ENCODE data around the gene SKOR1. TPM values are rescaled to one million over a fixed set of nuclear protein-coding genes. Genes with fewer than 3 reads are reported as not detected.

SKOR1 gene
- total RNA-seq, 6 experiments from 2014 or later, result 0.05 to 0.21 (median 0.09) TPM; not detected in 1

DNA sequence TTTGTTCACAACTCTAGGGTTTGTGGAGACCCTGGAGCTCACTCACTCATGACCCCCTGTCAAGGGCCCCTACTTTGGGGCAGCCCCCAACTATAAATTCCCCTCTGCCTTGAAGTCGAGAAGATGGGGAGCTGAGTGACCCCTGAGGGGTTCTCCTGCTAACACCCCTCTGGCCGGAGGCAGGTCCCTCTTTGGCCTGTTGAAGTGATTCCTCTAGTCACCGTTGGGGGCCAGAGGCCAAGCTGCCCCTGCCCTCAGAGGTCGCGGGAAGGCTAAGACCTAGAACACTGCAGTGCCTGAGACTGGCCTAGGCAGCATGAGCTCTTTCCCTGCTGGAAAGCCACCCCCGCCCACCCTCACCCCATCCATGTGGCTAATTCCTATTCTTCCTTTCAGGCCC, 15.4 kb upstream of the SKOR1 start:
- Histone ChIP-seq H3K27me3 (no peaks in the 10 kb centered on the region), H3K4me3 (no peak overlapping the region), H3K9me3 (no peaks in the 10 kb centered on the region), H3K36me3 (no peaks in the 10 kb centered on the region), H3K4me1 (no peaks in the 10 kb centered on the region), H3K27ac (no peak overlapping the region)
- peak in 1 of 3 donors; percentile 29 for DNase-seq
- no peak for ATAC-seq
- no CpG with 5 or more reads among the region's 6 CpGs for WGBS (ENCODE audit: insufficient coverage, low coverage, low lambda C conversion rate, missing lambda C conversion rate)
- TF ChIP-seq, protein P1, sequence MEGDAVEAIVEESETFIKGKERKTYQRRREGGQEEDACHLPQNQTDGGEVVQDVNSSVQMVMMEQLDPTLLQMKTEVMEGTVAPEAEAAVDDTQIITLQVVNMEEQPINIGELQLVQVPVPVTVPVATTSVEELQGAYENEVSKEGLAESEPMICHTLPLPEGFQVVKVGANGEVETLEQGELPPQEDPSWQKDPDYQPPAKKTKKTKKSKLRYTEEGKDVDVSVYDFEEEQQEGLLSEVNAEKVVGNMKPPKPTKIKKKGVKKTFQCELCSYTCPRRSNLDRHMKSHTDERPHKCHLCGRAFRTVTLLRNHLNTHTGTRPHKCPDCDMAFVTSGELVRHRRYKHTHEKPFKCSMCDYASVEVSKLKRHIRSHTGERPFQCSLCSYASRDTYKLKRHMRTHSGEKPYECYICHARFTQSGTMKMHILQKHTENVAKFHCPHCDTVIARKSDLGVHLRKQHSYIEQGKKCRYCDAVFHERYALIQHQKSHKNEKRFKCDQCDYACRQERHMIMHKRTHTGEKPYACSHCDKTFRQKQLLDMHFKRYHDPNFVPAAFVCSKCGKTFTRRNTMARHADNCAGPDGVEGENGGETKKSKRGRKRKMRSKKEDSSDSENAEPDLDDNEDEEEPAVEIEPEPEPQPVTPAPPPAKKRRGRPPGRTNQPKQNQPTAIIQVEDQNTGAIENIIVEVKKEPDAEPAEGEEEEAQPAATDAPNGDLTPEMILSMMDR (IDR thresholded peaks at IDR 0.05), result no peak
- TF ChIP-seq POLR2A (IDR thresholded peaks at IDR 0.05), result no peak
- intact Hi-C loops (cut with DNase I), result no loop called here

DNA sequence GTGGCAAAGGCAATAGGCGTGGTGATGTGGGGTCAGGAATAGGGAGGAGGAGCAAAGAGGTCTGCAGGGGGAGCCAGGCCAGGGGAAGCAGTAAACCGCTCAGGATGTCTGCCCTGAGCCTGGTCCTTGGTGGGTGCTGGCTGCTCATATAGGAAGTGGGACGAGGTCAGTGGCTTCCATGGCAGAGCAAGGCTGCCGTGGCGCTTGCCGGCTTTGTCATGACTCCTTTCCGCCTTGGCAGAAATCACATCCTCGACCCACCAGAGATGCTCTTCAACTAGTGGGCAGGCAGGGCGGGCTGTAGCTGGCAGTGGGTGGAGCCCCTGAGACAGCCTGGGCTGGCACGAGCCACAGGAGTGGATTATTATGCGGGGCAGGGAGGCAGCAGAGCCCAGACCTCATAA, 13.1 kb upstream of the SKOR1 start:
- intact Hi-C loops (cut with DNase I), result no loop called here
- 89% methylated on average over 4 of the region's 11 CpGs for WGBS (ENCODE audit: insufficient coverage, low coverage, low lambda C conversion rate, missing lambda C conversion rate)
- no peaks in the 10 kb centered on the region for H3K36me3 ChIP-seq
- DNase-seq (peak in 1 of 3 donors; percentile 32), ATAC-seq (no peak)
- no peak for TF ChIP-seq POLR2A (IDR thresholded peaks at IDR 0.05)
- TF ChIP-seq, protein P1 (IDR thresholded peaks at IDR 0.05), result no peak
- no peaks in the 10 kb centered on the region for H3K9me3 ChIP-seq
- H3K4me1 ChIP-seq, result no peaks in the 10 kb centered on the region
- no peaks in the 10 kb centered on the region for H3K27me3 ChIP-seq
- no peak overlapping the region for H3K4me3 ChIP-seq
- H3K27ac ChIP-seq, result no peak overlapping the region

DNA sequence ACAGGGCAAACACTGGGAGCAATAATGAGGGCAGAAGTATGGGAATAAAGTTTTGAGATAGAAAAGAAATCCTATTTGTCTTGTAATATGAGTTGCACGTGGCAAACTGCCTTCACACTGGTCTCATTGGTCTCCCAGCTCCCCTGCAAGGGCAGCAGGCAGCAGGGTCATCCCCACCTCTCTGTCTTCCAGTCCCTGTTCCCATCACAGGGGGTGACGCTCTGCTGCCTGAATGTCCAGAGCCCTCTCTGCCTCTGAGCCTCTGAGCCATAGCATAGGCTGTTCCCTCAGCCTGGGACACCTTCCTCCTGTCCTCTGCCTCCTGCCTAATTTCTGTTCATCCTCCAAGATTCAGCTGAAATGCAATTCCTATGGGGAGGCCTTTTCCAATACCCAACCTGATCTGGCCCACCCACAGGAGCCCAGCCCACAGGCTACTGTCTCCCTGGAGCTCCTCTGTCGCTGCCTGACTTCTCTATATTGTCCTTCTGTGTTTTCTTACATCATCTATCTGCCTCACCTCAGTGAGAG, 12.1 kb upstream of the SKOR1 start:
- Histone ChIP-seq H3K4me3 (no peak overlapping the region), H3K27me3 (no peaks in the 10 kb centered on the region), H3K27ac (no peak overlapping the region), H3K9me3 (no peaks in the 10 kb centered on the region), H3K4me1 (no peaks in the 10 kb centered on the region), H3K36me3 (no peaks in the 10 kb centered on the region)
- intact Hi-C loops (cut with DNase I), result no loop called here
- no peak for TF ChIP-seq POLR2A (IDR thresholded peaks at IDR 0.05)
- TF ChIP-seq, protein P1 (IDR thresholded peaks at IDR 0.05), result no peak
- ATAC-seq, result peak in 1 of 4 donors; percentile 10
- peak in 1 of 3 donors; percentile 27 for DNase-seq
- 77% methylated on average over 3 of the region's 3 CpGs for WGBS (ENCODE audit: insufficient coverage, low coverage, low lambda C conversion rate, missing lambda C conversion rate)

DNA sequence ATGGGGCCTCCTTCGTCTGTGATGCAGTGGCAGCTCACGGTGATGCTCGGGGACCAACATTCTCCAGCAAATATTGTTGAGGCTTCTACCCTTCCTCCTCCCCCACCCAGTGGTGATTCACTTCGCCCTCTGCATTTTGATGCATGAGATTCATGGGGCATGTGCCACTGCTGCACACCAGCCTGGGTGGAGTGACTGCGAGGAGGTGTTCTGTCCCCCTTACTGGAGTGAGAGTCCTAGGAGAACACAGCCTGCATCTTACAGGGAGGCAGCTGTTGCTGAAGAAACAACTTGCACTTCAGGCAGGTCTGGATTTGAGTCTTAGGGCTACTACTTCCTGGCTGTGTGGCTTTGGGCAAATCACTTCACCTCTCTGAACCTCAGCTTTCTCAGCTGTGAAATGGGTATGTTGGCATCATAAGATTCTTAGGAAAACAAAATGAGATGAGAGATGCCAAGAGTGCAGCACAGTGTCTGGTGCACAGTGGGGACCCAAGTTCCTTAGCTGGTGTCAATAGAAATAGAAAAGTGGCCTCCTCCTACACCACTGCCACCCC, 10.2 kb upstream of the SKOR1 start:
- no peak for ATAC-seq
- H3K4me3 ChIP-seq, result no peak overlapping the region
- H3K27ac ChIP-seq, result no peak overlapping the region
- intact Hi-C loops (cut with DNase I), result no loop called here
- no peak for DNase-seq
- H3K4me1 ChIP-seq, result peaks cover 0 to under 1% (median 0%) of the 10 kb centered on the region in 4 donors
- H3K27me3 ChIP-seq, result no peaks in the 10 kb centered on the region
- 83% methylated on average over 4 of the region's 5 CpGs for WGBS (ENCODE audit: insufficient coverage, low coverage, low lambda C conversion rate, missing lambda C conversion rate)
- no peaks in the 10 kb centered on the region for H3K36me3 ChIP-seq
- H3K9me3 ChIP-seq, result no peaks in the 10 kb centered on the region
- TF ChIP-seq, protein P1 (IDR thresholded peaks at IDR 0.05), result no peak
- TF ChIP-seq POLR2A (IDR thresholded peaks at IDR 0.05), result no peak
